Smooth muscle cell (in vitro differentiated cells): ENCODE measurements around the gene BRAT1. TPM values are rescaled to one million over a fixed set of nuclear protein-coding genes. Genes with fewer than 3 reads are reported as not detected.
A peak's percentile ranks its signal among the peaks of the same experiment; 100 is the strongest.

ENCODE experiments used
- DNase-seq: peaks from one replicate; lab custom pipeline; 2025; ENCODE audit not compliant: unreplicated experiment; lab: John Stamatoyannopoulos, UW
- H2AFZ ChIP-seq: fragments of 200-600 bp; sonication (generic); 2 replicates; pipeline ENCODE4 v1.6.0; 2016; ENCODE audit warnings: antibody characterized with exemption, low read depth, mild to moderate bottlenecking
- H3F3A ChIP-seq: fragments of 200-600 bp; sonication (generic); 2 replicates; pipeline ENCODE4 v1.6.0; 2017; ENCODE audit warnings: antibody characterized with exemption, low read depth
- H3K27ac ChIP-seq: fragments of 200-600 bp; sonication (generic); 2 replicates; pipeline ENCODE4 v1.5.1; 2016; ENCODE audit warnings: low read depth, mild to moderate bottlenecking
- H3K27me3 ChIP-seq: fragments of 200-600 bp; sonication (generic); 2 replicates; pipeline ENCODE4 v1.6.1; 2016; ENCODE audit warnings: low read depth, mild to moderate bottlenecking
- H3K36me3 ChIP-seq: fragments of 200-600 bp; sonication (generic); 2 replicates; pipeline ENCODE4 v1.5.1; 2016; ENCODE audit warnings: low read depth
- H3K4me1 ChIP-seq: fragments of 200-600 bp; sonication (generic); 2 replicates; pipeline ENCODE4 v1.5.1; 2016; ENCODE audit warnings: low read depth
- H3K4me2 ChIP-seq: fragments of 200-600 bp; sonication (generic); 2 replicates; pipeline ENCODE4 v1.6.0; 2016; ENCODE audit warnings: mild to moderate bottlenecking
- H3K4me3 ChIP-seq: fragments of 200-600 bp; sonication (generic); 2 replicates; pipeline ENCODE4 v1.5.1; 2016; ENCODE audit warnings: mild to moderate bottlenecking
- H3K79me2 ChIP-seq: fragments of 200-600 bp; sonication (generic); 2 replicates; pipeline ENCODE4 v1.6.0; 2016; ENCODE audit warnings: low read depth, mild to moderate bottlenecking
- H3K9ac ChIP-seq: fragments of 200-600 bp; sonication (generic); 2 replicates; pipeline ENCODE4 v1.6.0; 2016; ENCODE audit warnings: low read depth
- H3K9me3 ChIP-seq: fragments of 200-600 bp; sonication (generic); replicated peaks from 2 replicates; pipeline ENCODE4 v1.5.1; 2016; ENCODE audit warnings: low read depth
- H4K20me1 ChIP-seq: fragments of 200-600 bp; sonication (generic); 2 replicates; pipeline ENCODE4 v1.6.0; 2016; ENCODE audit warnings: low read depth
- WGBS: methylation state at CpG from one replicate; pipeline ENCODE4 v1.1.7; 2016; ENCODE audit warnings: low lambda C conversion rate; 5-methylcytosine and 5-hydroxymethylcytosine counted together
- polyA plus RNA-seq: library from polyadenylated mRNA; unstranded; fragments of >200 nt; fragmentation: Nextera tagmentation; extraction: Ambion mirVana; gene quantifications from 2 replicates; pipeline ENCODE4 v1.2.1, GENCODE V29; 2016
- total RNA-seq: library from RNA; depleted of rRNA; stranded (reverse); fragments of >200 nt; gene quantifications from 2 replicates; pipeline ENCODE4 v1.2.3, GENCODE V29; 2014
- TF ChIP-seq, protein P1 (sequence below): fragments of 200-600 bp; sonication (generic); IDR thresholded peaks from 2 replicates; pipeline ENCODE4 v1.5.1; 2017; ENCODE audit warnings: borderline replicate concordance, mild to moderate bottlenecking, antibody characterized with exemption; ENCODE audit not compliant: insufficient read depth, poor library complexity, severe bottlenecking

Gene BRAT1
- total and polyA plus RNA-seq, 2 experiments from 2014 or later, result 11.2 to 32.4 TPM

DNA sequence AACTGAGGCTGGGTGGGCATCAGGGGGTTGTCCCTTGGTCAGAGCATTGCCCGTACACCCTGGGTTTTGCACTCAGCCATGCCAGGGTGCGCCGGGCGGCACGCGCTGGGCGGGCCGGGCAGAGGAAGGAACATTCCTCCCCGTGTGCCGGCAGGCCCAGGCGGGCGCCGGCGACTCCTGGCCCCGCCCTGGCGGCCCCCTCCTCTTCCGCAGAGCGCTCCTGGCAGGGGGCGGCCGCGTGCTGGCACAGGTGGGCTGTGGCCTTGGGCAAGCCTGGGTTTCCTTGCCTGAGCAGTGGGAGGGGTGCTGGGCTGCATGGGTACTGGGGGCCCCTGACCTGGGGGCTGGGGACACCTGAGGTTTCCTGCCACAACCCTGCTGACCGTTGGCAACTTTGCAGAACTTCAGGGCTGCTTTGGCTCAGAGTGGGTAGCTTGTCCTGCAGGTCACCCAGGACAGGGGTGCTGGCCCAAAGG lies 31.8 kb downstream of the BRAT1 start:
- H3K79me2 ChIP-seq, result peaks cover 45% of the 10 kb centered on the region
- 25% methylated on average over 22 of the region's 22 CpGs for WGBS
- peaks cover 82% of the 10 kb centered on the region for H4K20me1 ChIP-seq
- peak overlapping the region; percentile 59 for H3K4me3 ChIP-seq
- peaks cover 36% of the 10 kb centered on the region for H3F3A ChIP-seq
- H3K27ac ChIP-seq, result peak overlapping the region; percentile 84
- H3K27me3 ChIP-seq, result no peaks in the 10 kb centered on the region
- H3K4me2 ChIP-seq, result peak overlapping the region; percentile 93
- H3K9me3 ChIP-seq, result no peaks in the 10 kb centered on the region
- H3K36me3 ChIP-seq, result no peaks in the 10 kb centered on the region
- peak overlapping the region; percentile 49 for H3K9ac ChIP-seq
- TF ChIP-seq, protein P1, sequence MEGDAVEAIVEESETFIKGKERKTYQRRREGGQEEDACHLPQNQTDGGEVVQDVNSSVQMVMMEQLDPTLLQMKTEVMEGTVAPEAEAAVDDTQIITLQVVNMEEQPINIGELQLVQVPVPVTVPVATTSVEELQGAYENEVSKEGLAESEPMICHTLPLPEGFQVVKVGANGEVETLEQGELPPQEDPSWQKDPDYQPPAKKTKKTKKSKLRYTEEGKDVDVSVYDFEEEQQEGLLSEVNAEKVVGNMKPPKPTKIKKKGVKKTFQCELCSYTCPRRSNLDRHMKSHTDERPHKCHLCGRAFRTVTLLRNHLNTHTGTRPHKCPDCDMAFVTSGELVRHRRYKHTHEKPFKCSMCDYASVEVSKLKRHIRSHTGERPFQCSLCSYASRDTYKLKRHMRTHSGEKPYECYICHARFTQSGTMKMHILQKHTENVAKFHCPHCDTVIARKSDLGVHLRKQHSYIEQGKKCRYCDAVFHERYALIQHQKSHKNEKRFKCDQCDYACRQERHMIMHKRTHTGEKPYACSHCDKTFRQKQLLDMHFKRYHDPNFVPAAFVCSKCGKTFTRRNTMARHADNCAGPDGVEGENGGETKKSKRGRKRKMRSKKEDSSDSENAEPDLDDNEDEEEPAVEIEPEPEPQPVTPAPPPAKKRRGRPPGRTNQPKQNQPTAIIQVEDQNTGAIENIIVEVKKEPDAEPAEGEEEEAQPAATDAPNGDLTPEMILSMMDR, result no peak
- H3K4me1 ChIP-seq, result peaks cover 58% of the 10 kb centered on the region
- DNase-seq, result no peak
- no peak overlapping the region for H2AFZ ChIP-seq

DNA sequence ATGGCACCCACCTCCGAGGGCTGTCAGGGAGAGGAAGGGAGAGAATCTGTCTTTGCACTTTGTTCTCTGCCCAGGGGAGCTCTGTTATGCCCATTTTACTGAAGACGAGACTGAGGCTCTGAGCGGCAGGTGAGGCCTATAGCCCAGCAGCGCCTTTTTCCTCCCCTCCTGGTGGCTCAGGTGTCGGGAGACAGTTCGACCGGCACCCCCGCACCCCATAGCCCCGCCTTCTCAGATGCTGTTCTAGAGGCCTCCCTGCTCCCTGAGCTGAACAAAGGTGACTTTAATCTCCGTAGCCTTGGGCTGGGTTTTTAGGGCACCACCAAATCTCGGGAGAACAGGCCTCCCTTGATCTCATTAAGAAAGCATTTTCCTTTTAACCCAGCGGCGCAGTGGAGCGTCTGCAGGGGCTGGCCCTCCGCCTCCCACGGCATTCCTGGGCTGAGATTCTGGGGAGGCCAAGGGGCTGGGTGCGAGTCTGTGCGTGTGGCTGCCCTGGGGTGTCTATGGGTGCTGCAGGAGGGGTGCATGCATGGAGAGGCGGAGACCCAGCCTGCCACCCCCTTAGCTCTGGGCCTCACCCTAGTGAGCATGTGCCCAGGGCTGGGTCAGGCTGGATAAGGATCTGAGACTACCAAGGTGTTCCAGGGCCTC lies 32.4 kb downstream of the BRAT1 start:
- H3K4me3 ChIP-seq, result peak overlapping the region; percentile 59
- peaks cover 45% of the 10 kb centered on the region for H3K79me2 ChIP-seq
- peaks cover 77% of the 10 kb centered on the region for H4K20me1 ChIP-seq
- no peak for DNase-seq
- H3K27ac ChIP-seq, result peak overlapping the region; percentile 84
- peak overlapping the region; percentile 49 for H3K9ac ChIP-seq
- H2AFZ ChIP-seq, result no peak overlapping the region
- H3K27me3 ChIP-seq, result no peaks in the 10 kb centered on the region
- no peaks in the 10 kb centered on the region for H3K36me3 ChIP-seq
- 31% methylated on average over 19 of the region's 19 CpGs for WGBS
- TF ChIP-seq, protein P1, result no peak
- H3K9me3 ChIP-seq, result no peaks in the 10 kb centered on the region
- H3K4me2 ChIP-seq, result peak overlapping the region; percentile 93
- peaks cover 59% of the 10 kb centered on the region for H3K4me1 ChIP-seq
- H3F3A ChIP-seq, result peaks cover 36% of the 10 kb centered on the region

DNA sequence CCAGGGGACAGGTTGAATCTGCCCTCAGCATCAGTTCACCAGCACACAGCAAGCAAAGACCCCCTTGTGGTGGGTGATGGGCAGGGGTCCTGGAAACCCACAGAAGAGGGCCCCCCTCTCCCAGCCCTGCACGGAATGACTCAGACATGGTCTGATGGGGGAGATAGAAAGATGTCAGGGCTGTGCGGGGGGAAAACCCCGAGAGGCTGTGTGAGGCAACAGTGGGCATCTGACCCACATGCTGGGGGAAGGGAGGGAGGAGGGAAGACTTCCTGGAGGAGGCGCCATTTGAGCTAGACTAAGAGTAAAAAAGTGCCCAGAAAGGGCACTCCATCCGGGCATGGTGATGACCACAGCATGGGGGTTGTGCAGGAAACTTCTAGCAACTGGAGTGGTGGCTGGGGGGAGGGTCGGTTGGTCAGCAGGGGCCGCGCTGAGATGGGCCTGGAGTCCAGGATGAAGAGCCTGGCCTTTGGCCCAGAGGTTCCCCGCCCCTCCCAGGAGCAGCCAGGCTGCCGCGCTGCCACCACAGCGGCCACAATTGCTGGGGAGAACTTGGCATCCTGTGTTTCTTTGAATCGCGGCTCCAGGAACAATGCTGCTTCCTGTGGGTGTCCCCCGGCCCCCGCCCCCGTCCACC lies 33.3 kb downstream of the BRAT1 start:
- Histone ChIP-seq H2AFZ (no peak overlapping the region), H3K4me3 (peak overlapping the region; percentile 59), H3K4me2 (peak overlapping the region; percentile 93), H3K9ac (peak overlapping the region; percentile 49), H4K20me1 (peaks cover 70% of the 10 kb centered on the region), H3K36me3 (no peaks in the 10 kb centered on the region), H3K27me3 (no peaks in the 10 kb centered on the region), H3K9me3 (no peaks in the 10 kb centered on the region), H3F3A (peaks cover 37% of the 10 kb centered on the region), H3K79me2 (peaks cover 45% of the 10 kb centered on the region), H3K27ac (peak overlapping the region; percentile 84), H3K4me1 (peaks cover 65% of the 10 kb centered on the region)
- WGBS, result 32% methylated on average over 17 of the region's 17 CpGs
- TF ChIP-seq, protein P1, result no peak
- no peak for DNase-seq
